Measurements from ENCODE around the gene ZNF280B. TPM values are rescaled to one million over a fixed set of nuclear protein-coding genes. Genes with fewer than 3 reads are reported as not detected.

The ZNF280B gene
- total and polyA plus RNA-seq, 2 of the 13 experiments (the other 11 are each of a cell fraction or from before 2014, with no cell fraction given): 3.7 to 3.9 TPM

- TF ChIP-seq RERE (CRISPR knock-in tag; IDR thresholded peaks at IDR 0.05; ENCODE audit: low read depth): no peak
- 0 out of 2 replicates have a peak, but pooled peaks have one; percentile 47 for TF ChIP-seq ZHX2 (IDR thresholded peaks at IDR 0.05; ENCODE audit: low read depth)
- no peak for TF ChIP-seq ZHX2 (CRISPR knock-in tag; IDR thresholded peaks at IDR 0.05; ENCODE audit: borderline replicate concordance)
- peak; percentile 58; the same call in 1 of the 2 replicates for TF ChIP-seq RNF2 (conservative IDR thresholded peaks at IDR 0.05; ENCODE audit: low read depth)
- TF ChIP-seq NFE2L1 (CRISPR knock-in tag; IDR thresholded peaks at IDR 0.05; ENCODE audit: borderline replicate concordance): no peak
- 0 out of 2 replicates have a peak, but pooled peaks have one; percentile 83 for TF ChIP-seq ZNF468 (CRISPR knock-in tag; IDR thresholded peaks at IDR 0.05)
- no peak for TF ChIP-seq SMC3 (IDR thresholded peaks at IDR 0.05; ENCODE audit: low read length)
- no peak for TF ChIP-seq ZNF678 (CRISPR knock-in tag; IDR thresholded peaks at IDR 0.05)
- no peak for TF ChIP-seq USF2 (IDR thresholded peaks at IDR 0.05; ENCODE audit: low read depth, low read length)
- TF ChIP-seq USF2 (CRISPR knock-in tag; IDR thresholded peaks at IDR 0.05; ENCODE audit: borderline replicate concordance): no peak
- TF ChIP-seq ZNF33B (CRISPR knock-in tag; IDR thresholded peaks at IDR 0.05): no peak
- TF ChIP-seq POLR2G (IDR thresholded peaks at IDR 0.05; ENCODE audit: low read depth, low read length): peak; percentile 81
- TF ChIP-seq ZMYM4 (CRISPR knock-in tag; IDR thresholded peaks at IDR 0.05): peak; percentile 99
- peak; percentile 80 for TF ChIP-seq RBM39 (IDR thresholded peaks at IDR 0.05; ENCODE audit: low read depth, low read length, poor library complexity, severe bottlenecking)
- no peak for TF ChIP-seq ZBTB1 (CRISPR knock-in tag; IDR thresholded peaks at IDR 0.05; ENCODE audit: borderline replicate concordance)
Measured at GRCh38 chr22:22508274-22509176, at the start of gene ZNF280B (continued).

Data from HepG2 (cell line).